HG02970 (cell line): Measurements from ENCODE around the gene CHRNA9.

Experiments
- ATAC-seq: cut with Tn5 transposase; IDR thresholded peaks from one replicate; pipeline ENCODE4 v1.9.1; 2021; ENCODE audit warnings: mild to moderate bottlenecking, moderate library complexity, moderate number of reproducible peaks; ENCODE audit not compliant: unreplicated experiment, low FRiP score

The CHRNA9 gene

GRCh38 chr4:40337051-40337450, 1.9 kb downstream of the CHRNA9 start:
- ATAC-seq: no peak

GRCh38 chr4:40337523-40337922, 2.4 kb downstream of the CHRNA9 start:
- no peak for ATAC-seq

DNA sequence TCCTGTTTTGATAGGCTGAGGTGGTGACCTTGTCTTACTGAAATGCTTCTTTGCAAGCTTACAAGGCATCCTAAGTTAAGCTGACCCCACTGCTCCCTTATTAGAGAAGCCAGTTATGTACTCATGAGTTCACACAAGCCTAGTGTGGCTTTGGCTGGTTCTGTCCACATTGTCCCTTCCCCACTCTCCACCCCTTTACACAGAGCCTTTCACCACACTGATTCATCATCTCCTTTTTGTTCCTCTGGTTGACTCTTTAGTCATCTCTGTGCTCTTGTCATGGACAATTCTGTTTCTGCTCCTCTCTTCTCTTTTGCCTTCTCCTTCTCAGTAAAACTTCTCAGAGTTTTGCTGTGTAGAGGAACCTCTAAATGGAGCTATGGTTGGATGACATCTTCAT, 4.9 kb downstream of the CHRNA9 start:
- no peak for ATAC-seq

- ATAC-seq: no peak
Observed at GRCh38 chr4:40347472-40347871, 12.3 kb downstream of the CHRNA9 start.

DNA sequence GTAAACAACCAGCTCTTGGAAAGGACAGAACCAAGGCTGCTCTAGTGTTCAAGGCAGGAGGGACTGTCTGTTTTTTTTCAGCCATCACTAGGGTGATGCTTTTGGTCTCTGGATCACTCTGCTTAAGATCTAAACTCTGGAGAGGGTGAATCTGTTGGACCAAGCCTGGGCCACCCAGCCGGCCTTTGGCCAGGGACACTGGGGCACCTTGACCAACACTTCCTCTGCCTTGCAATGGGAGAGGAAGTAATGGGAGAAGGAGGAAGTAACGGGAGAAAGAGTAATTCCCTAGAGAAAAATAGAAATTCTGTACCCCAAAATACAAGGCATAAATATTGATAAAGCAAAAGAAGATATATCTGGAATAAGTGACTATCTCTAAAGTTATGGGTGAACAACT, 12.9 kb downstream of the CHRNA9 start:
- ATAC-seq: no peak

- no peak for ATAC-seq
Observed at GRCh38 chr4:40349561-40350198, 14.5 kb downstream of the CHRNA9 start.

GRCh38 chr4:40350627-40351227, 15.6 kb downstream of the CHRNA9 start:
- ATAC-seq: no peak

DNA sequence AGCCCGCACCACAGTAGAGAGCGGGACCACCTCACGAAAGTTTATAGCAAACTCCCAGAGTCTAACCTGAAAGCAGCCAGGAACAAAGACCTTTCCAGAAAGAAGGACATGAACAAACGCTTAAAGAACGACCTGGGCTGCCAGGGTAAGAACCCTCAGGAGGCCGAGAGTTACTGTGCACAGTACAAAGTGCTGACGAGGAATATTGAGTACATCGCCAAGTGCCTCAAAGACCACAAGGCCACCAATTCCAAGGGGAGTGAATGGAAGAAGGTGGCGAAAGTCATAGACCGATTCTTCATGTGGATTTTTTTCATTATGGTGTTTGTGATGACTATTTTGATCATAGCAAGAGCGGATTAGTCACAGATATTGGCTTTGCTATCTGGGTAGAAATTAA, 19.0 kb downstream of the CHRNA9 start:
- ATAC-seq: no peak

DNA sequence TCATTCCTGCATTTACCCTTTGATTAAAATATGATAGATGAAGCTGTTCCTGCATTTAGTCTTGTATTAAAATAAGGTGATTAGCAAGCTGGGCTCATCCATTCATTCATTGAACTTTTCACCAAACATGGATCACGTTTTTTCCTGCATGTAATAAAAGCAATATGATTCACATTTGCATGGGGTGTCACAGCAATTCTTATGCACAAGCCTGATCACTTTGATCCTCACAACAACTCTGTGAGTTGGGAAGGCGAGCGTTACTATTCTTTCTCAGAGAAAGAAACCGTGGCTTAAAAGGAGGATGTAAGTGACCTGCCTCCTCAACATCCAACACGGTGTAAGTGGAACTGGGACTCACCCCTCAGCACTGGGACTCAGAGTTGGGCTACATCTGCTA, 20.0 kb downstream of the CHRNA9 start:
- no peak for ATAC-seq

- no peak for ATAC-seq
Observed at GRCh38 chr4:40357738-40358137, 22.6 kb downstream of the CHRNA9 start.

GRCh38 chr4:40361338-40361737, 26.2 kb downstream of the CHRNA9 start:
- ATAC-seq: no peak

GRCh38 chr4:40363382-40363920, 28.3 kb downstream of the CHRNA9 start:
- ATAC-seq: no peak

- ATAC-seq: no peak
Observed at GRCh38 chr4:40363945-40364344, 28.8 kb downstream of the CHRNA9 start.

GRCh38 chr4:40365766-40366165, 30.6 kb downstream of the CHRNA9 start:
- no peak for ATAC-seq

DNA sequence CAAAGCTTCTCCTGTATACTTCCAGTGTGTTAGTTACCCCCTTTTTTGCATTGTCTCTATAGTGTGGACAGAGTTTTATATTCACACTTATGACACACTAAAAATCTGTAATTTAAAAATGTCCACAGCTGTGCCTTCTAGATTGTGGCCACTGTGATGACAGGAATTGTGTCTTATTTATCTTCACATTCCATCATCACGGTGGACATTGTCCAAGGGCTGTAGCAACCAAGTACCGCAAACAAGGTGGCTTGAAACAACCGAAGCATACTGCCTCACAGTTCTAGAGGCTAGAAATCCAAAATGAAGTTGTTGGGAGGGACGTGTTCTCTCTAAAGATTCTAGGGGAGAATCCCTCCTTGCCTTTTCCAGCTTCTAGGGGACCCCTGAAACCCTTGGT, 32.3 kb downstream of the CHRNA9 start:
- ATAC-seq: no peak

GRCh38 chr4:40369437-40370274, 34.5 kb downstream of the CHRNA9 start:
- no peak for ATAC-seq

GRCh38 chr4:40372651-40373050, 37.5 kb downstream of the CHRNA9 start:
- no peak for ATAC-seq

DNA sequence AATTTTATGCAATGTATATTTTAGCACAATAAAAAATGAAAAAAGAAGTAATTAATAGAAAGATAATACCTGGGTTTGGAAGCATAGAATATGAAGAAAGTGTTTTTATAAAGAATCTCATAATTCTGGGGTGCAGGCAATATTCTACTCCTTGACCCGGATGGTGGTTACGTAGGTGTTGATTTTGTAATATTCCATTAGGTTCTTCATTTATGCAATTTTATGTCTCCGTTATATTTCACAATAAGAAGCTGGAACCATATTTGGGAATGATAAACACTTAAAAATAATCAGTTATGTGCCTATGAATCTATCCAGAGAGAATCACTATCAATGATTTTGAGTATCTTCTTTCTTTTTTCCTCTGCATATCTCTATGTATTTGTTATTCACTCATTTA, 38.5 kb downstream of the CHRNA9 start:
- no peak for ATAC-seq

DNA sequence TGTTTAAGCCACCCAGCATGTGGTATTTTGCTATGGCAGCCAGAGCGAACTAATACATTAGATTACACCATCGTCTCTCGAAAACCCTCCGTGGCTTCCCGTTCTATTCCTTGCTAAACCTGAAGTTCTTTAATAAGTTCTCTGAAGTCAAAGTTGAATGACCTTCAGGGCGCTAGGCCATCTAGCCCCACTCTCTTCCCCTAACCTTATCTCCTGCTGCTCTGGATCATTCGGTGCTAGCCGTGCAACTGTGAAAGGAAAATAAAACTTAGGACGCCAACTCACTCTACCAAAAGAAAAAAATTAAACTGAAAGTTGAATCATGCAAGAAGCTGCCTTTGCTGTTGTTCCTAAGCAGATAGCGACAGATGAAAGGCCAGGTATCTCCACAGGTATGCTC, 40.0 kb downstream of the CHRNA9 start:
- no peak for ATAC-seq

GRCh38 chr4:40375620-40376019, 40.5 kb downstream of the CHRNA9 start:
- no peak for ATAC-seq
